Large intestine (tissue), 3 donors: ENCODE results near the gene TIAM2. TPM values are rescaled to one million over a fixed set of nuclear protein-coding genes. Genes with fewer than 3 reads are reported as not detected.

Source experiments
- DNase-seq, 2 donors: peaks; one replicate each; pipeline versions ENCODE4 v3.0.0 to v3.0.0-alpha.2; 2013
- H3K27ac ChIP-seq: one replicate; pipeline ENCODE4 v1.5.1; 2013; ENCODE audit warnings: low read length
- H3K27me3 ChIP-seq: 2 replicates; pipeline ENCODE4 v1.6.1; 2013; ENCODE audit warnings: low read length; ENCODE audit not compliant: control insufficient read depth, insufficient read depth
- H3K36me3 ChIP-seq: 2 replicates; pipeline ENCODE4 v1.6.1; 2013; ENCODE audit warnings: low read length; ENCODE audit not compliant: control insufficient read depth, insufficient read depth
- H3K4me1 ChIP-seq: one replicate; pipeline ENCODE4 v1.6.1; 2013; ENCODE audit warnings: low read length; ENCODE audit not compliant: control insufficient read depth, insufficient read depth
- H3K4me3 ChIP-seq: one replicate; pipeline ENCODE4 v1.5.1; 2013; ENCODE audit warnings: low read length
- H3K9me3 ChIP-seq: one replicate; pipeline ENCODE4 v1.6.1; 2013; ENCODE audit warnings: mild to moderate bottlenecking, low read depth, low read length, moderate library complexity; ENCODE audit not compliant: control insufficient read depth
- WGBS: methylation state at CpG from one replicate; pipeline ENCODE4 v1.1.5; 2013; ENCODE audit warnings: low lambda C conversion rate; ENCODE audit not compliant: insufficient coverage; 5-methylcytosine and 5-hydroxymethylcytosine counted together
- polyA plus RNA-seq: library from polyadenylated mRNA; unstranded; fragments of 120-200 nt; gene quantifications from one replicate; pipeline ENCODE4 v1.2.1, GENCODE V29; 2013

TIAM2 gene
- polyA plus RNA-seq, 1 donor, result 16.3 TPM

- WGBS, result no CpG with 5 or more reads among the region's 2 CpGs
- no peak for DNase-seq
- H3K27me3 ChIP-seq, result no peaks in the 10 kb centered on the region
- no peak overlapping the region for H3K27ac ChIP-seq
- peaks cover 3% of the 10 kb centered on the region for H3K36me3 ChIP-seq
- H3K4me3 ChIP-seq, result no peak overlapping the region
- no peaks in the 10 kb centered on the region for H3K9me3 ChIP-seq
- peaks cover 2% of the 10 kb centered on the region for H3K4me1 ChIP-seq
Observed at GRCh38 chr6:155194399-155194798, 199.3 kb downstream of the TIAM2 start.

DNA sequence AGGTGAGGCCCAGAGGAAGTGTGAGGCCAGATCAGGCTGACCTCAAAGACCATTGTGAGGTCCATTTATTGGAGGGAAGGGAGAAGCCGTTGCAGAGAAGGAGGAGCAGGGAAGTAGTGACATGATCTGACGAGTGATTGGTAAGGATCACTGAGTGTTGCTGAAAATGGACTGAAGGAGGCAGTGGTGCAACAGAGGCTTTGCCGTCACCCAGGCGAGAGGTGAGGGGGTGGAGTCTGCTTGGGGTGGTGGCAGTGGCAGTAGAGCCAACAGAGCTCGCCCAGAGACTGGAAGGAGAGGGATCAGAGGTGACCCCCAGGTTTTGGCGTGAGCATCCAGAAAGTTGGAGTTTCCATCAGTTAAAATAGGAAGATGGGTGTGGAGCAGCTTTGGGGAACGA is 200.8 kb downstream of the TIAM2 start:
- Histone ChIP-seq H3K27me3 (no peaks in the 10 kb centered on the region), H3K36me3 (peaks cover 3% of the 10 kb centered on the region), H3K4me1 (no peaks in the 10 kb centered on the region), H3K27ac (no peak overlapping the region), H3K4me3 (no peak overlapping the region), H3K9me3 (no peaks in the 10 kb centered on the region)
- no peak for DNase-seq
- 100% methylated on average over 1 of the region's 7 CpGs for WGBS

- Histone ChIP-seq H3K27me3 (no peaks in the 10 kb centered on the region), H3K36me3 (no peaks in the 10 kb centered on the region), H3K9me3 (no peaks in the 10 kb centered on the region), H3K4me1 (peaks cover 4% of the 10 kb centered on the region), H3K4me3 (no peak overlapping the region), H3K27ac (no peak overlapping the region)
- WGBS, result 100% methylated on average over 1 of the region's 2 CpGs
- DNase-seq, result no peak
Observed at GRCh38 chr6:155196911-155197310, 201.8 kb downstream of the TIAM2 start.

DNA sequence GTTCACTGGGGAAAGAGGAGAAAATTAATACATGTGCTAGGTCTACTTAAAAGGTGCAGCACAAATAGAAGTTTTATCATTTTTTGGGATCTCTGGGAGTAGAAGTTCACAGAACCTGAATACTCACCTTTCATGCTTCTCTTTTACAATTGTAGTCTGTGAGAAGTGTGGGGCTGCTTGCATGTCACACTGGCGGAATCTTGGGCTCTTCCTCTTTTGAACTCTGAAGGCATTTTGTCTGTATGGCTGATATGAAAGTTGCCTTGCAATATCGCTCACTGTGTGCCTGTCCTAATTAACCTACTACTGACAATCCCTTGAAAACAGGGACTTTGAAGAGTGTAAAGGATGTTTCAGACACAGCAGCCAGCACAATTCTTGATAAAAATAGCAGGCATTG is 202.8 kb downstream of the TIAM2 start:
- H3K27me3 ChIP-seq, result no peaks in the 10 kb centered on the region
- H3K4me1 ChIP-seq, result peaks cover 6% of the 10 kb centered on the region
- no peaks in the 10 kb centered on the region for H3K36me3 ChIP-seq
- H3K27ac ChIP-seq, result no peak overlapping the region
- DNase-seq, result no peak
- H3K4me3 ChIP-seq, result no peak overlapping the region
- no CpG with 5 or more reads among the region's 2 CpGs for WGBS
- H3K9me3 ChIP-seq, result no peaks in the 10 kb centered on the region

- H3K9me3 ChIP-seq, result no peaks in the 10 kb centered on the region
- no peaks in the 10 kb centered on the region for H3K27me3 ChIP-seq
- 57% methylated on average over 1 of the region's 2 CpGs for whole genome bisulfite sequencing
- H3K4me1 ChIP-seq, result peaks cover 6% of the 10 kb centered on the region
- no peaks in the 10 kb centered on the region for H3K36me3 ChIP-seq
- H3K4me3 ChIP-seq, result no peak overlapping the region
- peak overlapping the region; percentile 75 for H3K27ac ChIP-seq
- no peak for DNase-seq
Observed at GRCh38 chr6:155200012-155200411, 204.9 kb downstream of the TIAM2 start.

DNA sequence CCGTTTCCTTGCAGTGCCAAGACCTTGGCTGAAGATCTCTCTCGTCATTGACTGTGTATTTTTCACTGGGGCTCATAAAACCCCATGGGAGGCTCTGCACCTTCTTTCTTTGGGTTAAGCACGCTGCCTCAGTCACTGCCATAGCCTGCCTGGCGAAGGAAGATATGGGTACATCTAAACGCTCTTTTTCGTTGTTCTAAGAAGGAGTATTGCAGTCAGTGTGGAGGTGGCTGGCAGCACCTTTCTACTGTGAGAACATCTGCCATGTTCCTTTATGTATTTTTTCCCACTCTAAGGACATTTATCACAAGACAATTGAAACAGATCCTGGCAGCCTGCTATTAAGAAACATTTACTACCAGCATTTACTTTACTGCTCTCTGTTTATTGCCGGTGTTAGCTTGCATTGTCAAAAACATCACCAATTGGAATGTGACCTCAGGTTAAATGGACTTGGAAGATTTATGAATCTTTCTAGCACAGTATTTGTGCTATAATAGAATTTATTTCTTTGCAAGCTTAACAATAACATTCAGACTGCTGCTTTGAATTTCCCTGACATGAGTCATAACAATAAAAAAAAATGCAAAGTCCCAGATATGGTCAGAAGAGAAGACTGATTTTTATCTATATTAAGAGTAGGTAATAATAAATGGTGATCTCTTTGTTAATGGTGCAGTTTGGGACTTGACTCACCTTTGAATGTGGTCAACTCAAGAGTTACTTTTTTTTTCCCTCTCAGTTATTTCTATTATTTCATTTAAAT is 206.5 kb downstream of the TIAM2 start:
- H3K4me3 ChIP-seq, result no peak overlapping the region
- H3K27ac ChIP-seq, result peak overlapping the region; percentile 75
- peaks cover 6% of the 10 kb centered on the region for H3K4me1 ChIP-seq
- H3K36me3 ChIP-seq, result no peaks in the 10 kb centered on the region
- WGBS, result 0% methylated on average over 1 of the region's 7 CpGs
- H3K9me3 ChIP-seq, result no peaks in the 10 kb centered on the region
- DNase-seq, result peak; percentile 57 to 77
- H3K27me3 ChIP-seq, result no peaks in the 10 kb centered on the region

DNA sequence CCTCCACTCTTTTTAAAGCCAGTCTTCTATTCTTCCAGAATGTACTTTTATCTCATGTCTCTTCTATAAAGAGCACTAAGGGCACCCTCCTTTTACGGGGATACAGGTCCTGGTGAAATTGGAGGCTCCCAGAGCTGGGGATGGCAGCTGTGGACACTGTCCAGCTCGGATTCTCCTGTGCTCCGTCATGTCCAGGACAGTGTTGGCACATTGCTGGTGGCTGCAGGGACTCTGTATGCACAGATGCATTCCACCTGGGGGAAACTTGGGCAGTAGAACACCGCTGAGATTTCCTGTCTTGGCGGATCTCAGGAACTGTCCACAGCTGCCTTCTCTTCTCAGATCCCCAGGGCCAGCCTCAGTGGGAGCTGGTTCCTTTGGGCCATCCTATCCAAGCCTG is 212.1 kb downstream of the TIAM2 start:
- DNase-seq, result no peak
- WGBS, result no CpG with 5 or more reads among the region's 5 CpGs
- Histone ChIP-seq H3K36me3 (peaks cover 13% of the 10 kb centered on the region), H3K27me3 (no peaks in the 10 kb centered on the region), H3K27ac (no peak overlapping the region), H3K9me3 (no peaks in the 10 kb centered on the region), H3K4me1 (no peaks in the 10 kb centered on the region), H3K4me3 (no peak overlapping the region)

GRCh38 chr6:155212106-155212505 is 217.0 kb downstream of the TIAM2 start:
- H3K36me3 ChIP-seq, result peaks cover 23% of the 10 kb centered on the region
- DNase-seq, result no peak
- H3K4me1 ChIP-seq, result no peaks in the 10 kb centered on the region
- no peak overlapping the region for H3K4me3 ChIP-seq
- no peaks in the 10 kb centered on the region for H3K9me3 ChIP-seq
- H3K27me3 ChIP-seq, result no peaks in the 10 kb centered on the region
- no peak overlapping the region for H3K27ac ChIP-seq
- WGBS, result 75% methylated on average over 2 of the region's 3 CpGs

GRCh38 chr6:155212616-155213380 is 217.7 kb downstream of the TIAM2 start:
- Histone ChIP-seq H3K27ac (no peak overlapping the region), H3K36me3 (peaks cover 23% of the 10 kb centered on the region), H3K4me1 (no peaks in the 10 kb centered on the region), H3K27me3 (no peaks in the 10 kb centered on the region), H3K9me3 (no peaks in the 10 kb centered on the region), H3K4me3 (no peak overlapping the region)
- no CpG with 5 or more reads among the region's 16 CpGs for WGBS
- DNase-seq, result no peak

DNA sequence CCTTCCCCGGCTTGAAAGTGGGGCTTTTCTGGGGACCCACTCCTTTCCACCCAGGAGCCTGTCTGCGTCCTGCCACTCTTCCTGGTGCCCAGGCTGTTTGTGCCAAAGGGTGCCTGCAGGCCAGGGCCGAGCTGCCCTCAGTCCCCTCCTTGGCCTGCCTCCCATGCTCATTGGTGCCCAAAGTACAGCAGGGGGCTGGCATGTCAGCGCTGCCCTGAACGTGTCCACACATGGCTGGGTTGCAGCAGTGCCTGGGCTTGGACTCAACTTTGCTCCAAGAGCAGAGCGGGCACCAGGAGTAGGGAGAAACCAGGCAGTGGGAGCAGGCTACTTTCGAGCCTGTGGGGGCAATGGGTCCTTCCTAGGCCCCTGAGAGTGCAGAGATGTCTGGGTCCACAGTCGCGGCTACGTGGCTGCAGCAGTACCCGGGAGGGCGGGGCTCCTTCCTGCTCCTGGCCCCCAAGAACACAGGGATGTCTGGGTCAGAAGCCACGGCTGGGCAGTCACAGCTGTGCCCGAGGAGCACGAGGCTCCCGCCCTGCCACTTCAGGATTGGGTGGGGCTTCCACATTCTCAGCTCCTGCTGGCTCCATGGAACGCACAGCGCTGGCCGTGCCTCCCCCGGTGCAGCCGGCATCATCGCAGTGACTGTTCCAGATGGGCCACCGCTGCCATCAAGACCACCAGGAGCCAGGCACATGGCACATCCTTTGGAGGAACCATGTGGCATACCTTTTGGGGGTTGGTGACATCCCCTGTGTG is 218.7 kb downstream of the TIAM2 start:
- H3K36me3 ChIP-seq, result peaks cover 25% of the 10 kb centered on the region
- no peaks in the 10 kb centered on the region for H3K4me1 ChIP-seq
- no peak for DNase-seq
- H3K27ac ChIP-seq, result no peak overlapping the region
- no peaks in the 10 kb centered on the region for H3K27me3 ChIP-seq
- WGBS, result no CpG with 5 or more reads among the region's 23 CpGs
- H3K4me3 ChIP-seq, result no peak overlapping the region
- no peaks in the 10 kb centered on the region for H3K9me3 ChIP-seq
